Smooth muscle cell (in vitro differentiated cells): ENCODE data around the gene DRICH1. TPM values are rescaled to one million over a fixed set of nuclear protein-coding genes. Genes with fewer than 3 reads are reported as not detected.
"Not testable (repeated sequence)": the region's sequence is repeated elsewhere in the genome, so short reads cannot be mapped to it uniquely, and the experiment has no call there.

Experiments
- DNase-seq: peaks from one replicate; lab custom pipeline; 2025; ENCODE audit not compliant: unreplicated experiment; lab: John Stamatoyannopoulos, UW
- H2AFZ ChIP-seq: fragments of 200-600 bp; sonication (generic); 2 replicates; pipeline ENCODE4 v1.6.0; 2016; ENCODE audit warnings: antibody characterized with exemption, low read depth, mild to moderate bottlenecking
- H3F3A ChIP-seq: fragments of 200-600 bp; sonication (generic); 2 replicates; pipeline ENCODE4 v1.6.0; 2017; ENCODE audit warnings: antibody characterized with exemption, low read depth
- H3K27ac ChIP-seq: fragments of 200-600 bp; sonication (generic); 2 replicates; pipeline ENCODE4 v1.5.1; 2016; ENCODE audit warnings: low read depth, mild to moderate bottlenecking
- H3K27me3 ChIP-seq: fragments of 200-600 bp; sonication (generic); 2 replicates; pipeline ENCODE4 v1.6.1; 2016; ENCODE audit warnings: low read depth, mild to moderate bottlenecking
- H3K36me3 ChIP-seq: fragments of 200-600 bp; sonication (generic); 2 replicates; pipeline ENCODE4 v1.5.1; 2016; ENCODE audit warnings: low read depth
- H3K4me1 ChIP-seq: fragments of 200-600 bp; sonication (generic); 2 replicates; pipeline ENCODE4 v1.5.1; 2016; ENCODE audit warnings: low read depth
- H3K4me2 ChIP-seq: fragments of 200-600 bp; sonication (generic); 2 replicates; pipeline ENCODE4 v1.6.0; 2016; ENCODE audit warnings: mild to moderate bottlenecking
- H3K4me3 ChIP-seq: fragments of 200-600 bp; sonication (generic); 2 replicates; pipeline ENCODE4 v1.5.1; 2016; ENCODE audit warnings: mild to moderate bottlenecking
- H3K79me2 ChIP-seq: fragments of 200-600 bp; sonication (generic); 2 replicates; pipeline ENCODE4 v1.6.0; 2016; ENCODE audit warnings: low read depth, mild to moderate bottlenecking
- H3K9ac ChIP-seq: fragments of 200-600 bp; sonication (generic); 2 replicates; pipeline ENCODE4 v1.6.0; 2016; ENCODE audit warnings: low read depth
- H3K9me3 ChIP-seq: fragments of 200-600 bp; sonication (generic); replicated peaks from 2 replicates; pipeline ENCODE4 v1.5.1; 2016; ENCODE audit warnings: low read depth
- H4K20me1 ChIP-seq: fragments of 200-600 bp; sonication (generic); 2 replicates; pipeline ENCODE4 v1.6.0; 2016; ENCODE audit warnings: low read depth
- CTCF ChIP-seq: fragments of 200-600 bp; sonication (generic); IDR thresholded peaks from 2 replicates; pipeline ENCODE4 v1.5.1; 2017; ENCODE audit warnings: borderline replicate concordance, mild to moderate bottlenecking, antibody characterized with exemption; ENCODE audit not compliant: insufficient read depth, poor library complexity, severe bottlenecking
- WGBS: methylation state at CpG from one replicate; pipeline ENCODE4 v1.1.7; 2016; ENCODE audit warnings: low lambda C conversion rate; 5-methylcytosine and 5-hydroxymethylcytosine counted together
- polyA plus RNA-seq: library from polyadenylated mRNA; unstranded; fragments of >200 nt; fragmentation: Nextera tagmentation; extraction: Ambion mirVana; gene quantifications from 2 replicates; pipeline ENCODE4 v1.2.1, GENCODE V29; 2016
- total RNA-seq: library from RNA; depleted of rRNA; stranded (reverse); fragments of >200 nt; gene quantifications from 2 replicates; pipeline ENCODE4 v1.2.3, GENCODE V29; 2014

Gene DRICH1
- total and polyA plus RNA-seq, 2 experiments from 2014 or later, result not detected

GRCh38 chr22:23673826-23674690, 41.9 kb upstream of the DRICH1 start:
- no peaks in the 10 kb centered on the region for H3K79me2 ChIP-seq
- no peaks in the 10 kb centered on the region for H3K4me1 ChIP-seq
- H3K4me2 ChIP-seq, result no peak overlapping the region
- H3F3A ChIP-seq, result no peaks in the 10 kb centered on the region
- no peak overlapping the region for H2AFZ ChIP-seq
- no peak for DNase-seq
- no peak overlapping the region for H3K27ac ChIP-seq
- H3K27me3 ChIP-seq, result no peaks in the 10 kb centered on the region
- H3K9me3 ChIP-seq, result no peaks in the 10 kb centered on the region
- TF ChIP-seq CTCF, result no peak
- no peaks in the 10 kb centered on the region for H3K36me3 ChIP-seq
- no peaks in the 10 kb centered on the region for H4K20me1 ChIP-seq
- 87% methylated on average over 26 of the region's 26 CpGs for WGBS
- H3K9ac ChIP-seq, result no peak overlapping the region
- no peak overlapping the region for H3K4me3 ChIP-seq

GRCh38 chr22:23673050-23673620, 41.0 kb upstream of the DRICH1 start:
- no peaks in the 10 kb centered on the region for H3F3A ChIP-seq
- 90% methylated on average over 7 of the region's 7 CpGs for WGBS
- H3K36me3 ChIP-seq, result no peaks in the 10 kb centered on the region

GRCh38 chr22:23672307-23673049, 40.4 kb upstream of the DRICH1 start:
- H4K20me1 ChIP-seq, H3K4me2 ChIP-seq, H3K9me3 ChIP-seq, H3K27me3 ChIP-seq, H3K36me3 ChIP-seq, H3K4me3 ChIP-seq, H3K79me2 ChIP-seq, H3F3A ChIP-seq, H3K4me1 ChIP-seq, DNase-seq, H3K9ac ChIP-seq, H2AFZ ChIP-seq, H3K27ac ChIP-seq: not testable (repeated sequence)
- WGBS, result 92% methylated on average over 8 of the region's 8 CpGs

More at GRCh38 chr22:23673050-23673620, 41.0 kb upstream of the DRICH1 start:
- H2AFZ ChIP-seq, result no peak overlapping the region
- no peak for DNase-seq
- no peak overlapping the region for H3K9ac ChIP-seq
- H3K79me2 ChIP-seq, result no peaks in the 10 kb centered on the region
- no peak overlapping the region for H3K4me3 ChIP-seq
- no peak overlapping the region for H3K4me2 ChIP-seq
- no peaks in the 10 kb centered on the region for H4K20me1 ChIP-seq
- no peak overlapping the region for H3K27ac ChIP-seq
- H3K4me1 ChIP-seq, result no peaks in the 10 kb centered on the region
- no peaks in the 10 kb centered on the region for H3K27me3 ChIP-seq
- no peaks in the 10 kb centered on the region for H3K9me3 ChIP-seq
- no peak for TF ChIP-seq CTCF

DNA sequence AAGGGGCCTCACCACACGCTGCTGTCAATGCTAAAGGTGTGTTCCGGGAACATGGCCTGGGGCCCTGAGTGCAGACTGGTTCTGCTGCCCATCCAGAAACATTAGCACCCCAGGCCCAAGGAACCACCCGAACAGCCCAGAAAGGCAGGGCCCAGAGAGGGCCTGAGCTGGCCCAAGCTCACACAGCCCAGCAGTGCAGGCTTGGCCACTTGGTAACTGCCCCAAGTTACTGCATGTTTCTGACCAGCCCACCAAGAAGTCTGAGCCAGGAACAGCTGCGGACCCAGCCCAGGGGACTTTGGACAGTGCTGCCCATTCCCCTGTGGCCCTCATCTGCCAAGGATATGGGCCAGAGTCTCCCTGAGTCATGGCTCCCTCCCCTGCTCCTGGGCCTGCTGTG, 39.3 kb upstream of the DRICH1 start:
- not testable (repeated sequence) for H3K4me2 ChIP-seq, H3K9ac ChIP-seq, H4K20me1 ChIP-seq, H3F3A ChIP-seq, H2AFZ ChIP-seq, H3K9me3 ChIP-seq, H3K27ac ChIP-seq, H3K4me3 ChIP-seq, H3K79me2 ChIP-seq, DNase-seq, H3K4me1 ChIP-seq, H3K36me3 ChIP-seq, H3K27me3 ChIP-seq
- WGBS, result 0% methylated on average over 1 of the region's 4 CpGs
